GM19395 (cell line): ENCODE data around the gene MPHOSPH8.

Experiments used
- ATAC-seq: cut with Tn5 transposase; IDR thresholded peaks from one replicate; pipeline ENCODE4 v1.9.1; 2021; ENCODE audit warnings: mild to moderate bottlenecking, moderate library complexity; ENCODE audit not compliant: unreplicated experiment

The MPHOSPH8 gene, protein sequence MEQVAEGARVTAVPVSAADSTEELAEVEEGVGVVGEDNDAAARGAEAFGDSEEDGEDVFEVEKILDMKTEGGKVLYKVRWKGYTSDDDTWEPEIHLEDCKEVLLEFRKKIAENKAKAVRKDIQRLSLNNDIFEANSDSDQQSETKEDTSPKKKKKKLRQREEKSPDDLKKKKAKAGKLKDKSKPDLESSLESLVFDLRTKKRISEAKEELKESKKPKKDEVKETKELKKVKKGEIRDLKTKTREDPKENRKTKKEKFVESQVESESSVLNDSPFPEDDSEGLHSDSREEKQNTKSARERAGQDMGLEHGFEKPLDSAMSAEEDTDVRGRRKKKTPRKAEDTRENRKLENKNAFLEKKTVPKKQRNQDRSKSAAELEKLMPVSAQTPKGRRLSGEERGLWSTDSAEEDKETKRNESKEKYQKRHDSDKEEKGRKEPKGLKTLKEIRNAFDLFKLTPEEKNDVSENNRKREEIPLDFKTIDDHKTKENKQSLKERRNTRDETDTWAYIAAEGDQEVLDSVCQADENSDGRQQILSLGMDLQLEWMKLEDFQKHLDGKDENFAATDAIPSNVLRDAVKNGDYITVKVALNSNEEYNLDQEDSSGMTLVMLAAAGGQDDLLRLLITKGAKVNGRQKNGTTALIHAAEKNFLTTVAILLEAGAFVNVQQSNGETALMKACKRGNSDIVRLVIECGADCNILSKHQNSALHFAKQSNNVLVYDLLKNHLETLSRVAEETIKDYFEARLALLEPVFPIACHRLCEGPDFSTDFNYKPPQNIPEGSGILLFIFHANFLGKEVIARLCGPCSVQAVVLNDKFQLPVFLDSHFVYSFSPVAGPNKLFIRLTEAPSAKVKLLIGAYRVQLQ

DNA sequence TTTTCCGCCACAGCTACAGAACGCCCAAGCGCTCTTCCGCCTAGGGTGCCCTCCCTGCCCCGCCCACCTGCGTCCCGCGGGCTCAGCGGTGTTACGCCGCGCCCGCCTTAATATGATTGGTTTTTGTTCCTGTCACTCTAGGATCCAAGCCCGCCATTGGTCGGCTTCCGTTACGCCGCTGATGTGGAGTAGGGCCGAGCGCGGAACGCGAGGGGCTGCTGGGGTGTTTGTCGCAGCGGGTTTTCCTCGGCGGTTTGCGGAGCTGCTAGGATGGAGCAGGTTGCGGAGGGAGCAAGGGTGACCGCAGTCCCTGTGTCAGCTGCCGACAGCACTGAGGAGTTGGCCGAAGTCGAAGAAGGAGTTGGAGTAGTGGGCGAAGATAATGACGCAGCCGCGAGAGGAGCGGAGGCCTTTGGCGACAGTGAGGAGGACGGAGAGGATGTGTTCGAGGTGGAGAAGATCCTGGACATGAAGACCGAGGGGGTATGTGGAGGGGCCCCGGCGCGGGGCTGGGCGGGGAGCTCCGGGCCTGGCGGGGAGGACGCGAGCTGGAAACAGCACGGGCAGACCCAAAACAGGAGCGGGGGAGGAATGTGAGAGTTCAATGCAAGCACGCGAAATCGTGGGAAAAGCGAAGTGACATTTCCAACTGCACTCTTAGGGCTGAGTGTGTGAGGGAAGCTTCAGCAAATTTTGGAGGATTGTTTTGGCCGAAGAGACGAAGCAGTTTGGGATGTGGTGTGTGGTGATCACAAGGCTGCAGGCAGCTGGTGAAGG, at the start of gene MPHOSPH8:
MPHOSPH8 (plus strand) TSS at position 181 of the 777 bp plus-strand sequence; CDS start at position 271, 90 bp downstream.
- ATAC-seq = peak; percentile 97

DNA sequence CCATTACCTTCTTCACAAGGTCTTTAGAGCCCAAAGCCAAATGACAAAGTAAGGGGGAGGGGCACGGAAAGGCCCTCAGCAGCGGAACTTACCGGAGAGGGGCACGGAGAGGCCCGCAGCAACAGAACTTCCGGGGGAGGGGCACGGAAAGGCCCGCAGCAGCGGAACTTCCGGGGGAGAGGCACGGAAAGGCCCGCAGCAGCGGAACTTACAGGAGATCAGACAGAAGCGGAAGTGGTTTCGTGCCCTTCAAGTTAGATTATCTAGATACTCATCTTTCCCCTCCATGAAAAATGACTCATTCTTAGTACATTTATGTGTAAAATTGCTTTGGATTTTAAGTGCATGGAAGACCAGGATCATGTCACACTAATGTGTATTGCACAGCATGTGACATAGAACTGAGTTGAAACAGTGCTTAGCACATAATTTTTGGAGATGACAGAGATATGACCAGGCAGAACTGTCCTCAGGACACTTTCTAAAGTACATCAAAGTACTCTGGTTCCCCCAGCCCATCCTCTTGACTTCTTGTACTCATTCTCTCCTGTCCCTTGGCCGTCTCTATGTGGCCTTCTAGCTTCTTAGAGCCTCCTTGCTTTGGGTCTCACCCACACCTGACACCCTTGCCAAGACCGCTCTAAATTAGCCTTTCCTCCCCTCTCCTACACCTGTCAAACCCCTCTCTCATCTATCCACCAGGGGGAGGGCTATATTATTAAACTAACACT, 46.4 kb upstream of the MPHOSPH8 start:
- ATAC-seq = peak; percentile 85

DNA sequence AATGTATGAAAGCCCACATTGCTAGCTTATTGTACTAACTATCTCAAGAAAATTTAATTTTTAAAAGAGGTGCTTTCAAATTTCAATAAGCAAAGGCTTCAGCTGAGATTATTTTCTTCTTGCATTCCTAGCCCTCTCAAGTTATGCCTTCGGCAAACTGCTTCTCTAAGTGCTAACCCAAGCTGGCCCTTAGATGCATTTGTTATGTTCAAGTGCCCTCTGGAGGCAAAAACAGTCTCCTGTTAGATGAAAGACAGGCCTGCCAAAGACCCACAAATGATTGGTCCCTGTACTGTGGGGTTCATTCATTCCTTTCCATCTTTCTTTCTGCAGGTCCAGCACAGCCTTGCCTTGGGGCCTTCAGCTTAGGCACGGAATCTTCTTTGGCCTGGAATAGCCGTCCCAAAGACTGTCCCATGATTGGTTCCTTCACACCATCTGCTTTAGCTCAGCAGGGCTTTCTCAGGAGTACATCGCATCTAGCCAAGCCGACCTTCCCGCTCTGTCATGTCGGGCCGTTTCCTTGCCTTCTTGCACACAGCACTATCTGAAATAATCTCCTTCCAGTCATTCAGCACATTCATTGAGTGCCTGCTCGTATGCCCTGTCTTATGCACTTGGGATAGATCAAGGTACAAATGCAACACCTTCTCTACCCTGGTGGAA, 45.7 kb upstream of the MPHOSPH8 start:
- ATAC-seq = peak; percentile 75

DNA sequence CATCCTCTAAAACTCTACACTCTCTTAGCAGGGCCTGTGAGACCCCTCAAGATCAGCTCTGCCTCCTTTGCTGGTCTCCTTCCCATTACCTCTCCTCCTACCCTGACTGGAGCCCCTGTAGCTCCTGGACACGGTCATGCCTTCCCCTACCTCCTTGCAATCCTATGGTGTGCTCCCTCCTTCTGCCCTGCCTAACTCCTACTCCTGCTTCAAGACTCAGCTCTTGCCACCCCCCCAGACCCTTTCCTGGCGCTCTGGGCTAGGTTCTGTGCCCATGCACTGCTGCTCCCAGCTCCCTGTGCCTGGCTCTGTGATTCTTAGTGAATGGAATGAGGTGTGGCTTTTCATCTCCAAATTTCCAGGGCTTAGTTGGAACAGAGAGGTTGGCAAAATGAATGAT, 44.1 kb upstream of the MPHOSPH8 start:
- no peak for ATAC-seq

DNA sequence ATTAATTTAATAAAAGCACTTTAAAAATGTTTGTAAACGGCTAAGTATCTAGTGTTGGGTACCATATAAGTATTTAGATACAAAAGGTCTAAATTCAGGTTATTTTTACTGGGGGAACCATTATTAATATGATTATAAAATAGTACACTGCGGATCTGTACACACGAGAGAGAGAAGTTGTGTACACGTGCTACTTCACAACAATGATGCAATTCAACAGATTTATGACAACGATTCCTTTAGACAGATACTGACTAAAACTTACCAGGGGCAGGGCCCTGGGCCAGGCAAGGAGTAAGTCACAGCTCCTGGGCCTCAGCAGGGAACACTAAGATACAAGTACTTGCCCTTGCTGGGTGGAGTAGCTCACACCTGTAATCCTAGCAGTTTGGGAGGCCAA, 43.0 kb upstream of the MPHOSPH8 start:
- ATAC-seq = no peak

DNA sequence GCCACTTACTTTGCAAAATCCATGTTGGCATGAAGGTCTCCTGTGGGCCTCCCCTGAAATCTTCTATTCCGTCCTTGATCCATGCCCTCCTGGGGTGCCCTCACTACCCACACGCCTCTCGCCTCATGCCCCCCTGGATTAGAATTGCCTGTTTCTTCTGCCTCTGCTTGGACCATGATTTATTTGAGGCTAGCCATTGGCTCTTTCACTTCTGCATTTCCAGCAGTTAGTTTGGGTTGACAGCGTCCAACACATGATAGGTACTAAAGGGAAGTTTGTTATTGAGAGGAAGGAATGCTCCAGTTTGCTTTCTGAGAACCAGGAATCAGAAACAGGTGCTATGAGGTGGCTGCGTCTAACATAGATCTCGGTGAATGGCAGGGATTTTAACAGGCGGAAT, 41.6 kb upstream of the MPHOSPH8 start:
- ATAC-seq = no peak

DNA sequence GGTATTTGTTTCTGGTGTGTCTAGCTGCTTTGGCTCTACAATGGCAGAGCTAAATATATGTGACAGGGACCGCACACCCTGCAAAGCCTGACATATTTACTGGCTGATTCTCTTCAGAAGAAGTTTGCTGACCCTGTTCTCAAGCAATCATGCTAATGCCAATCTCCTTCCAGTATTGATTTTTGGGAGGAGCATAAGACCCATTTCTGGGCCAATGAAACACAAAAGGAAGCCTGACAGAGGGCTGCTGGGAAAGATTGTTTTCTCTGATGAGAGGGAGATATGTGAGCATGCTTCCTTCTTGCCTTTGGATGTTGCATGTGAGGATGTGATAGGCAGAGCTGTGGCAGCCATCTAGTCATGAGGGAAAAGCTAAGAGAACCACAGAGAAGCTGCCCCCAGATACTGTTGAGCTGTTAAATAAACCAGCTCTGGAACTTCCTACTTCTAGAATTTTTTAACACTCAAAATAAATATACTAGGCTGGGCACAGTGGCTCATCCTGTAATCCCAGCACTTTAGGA, 40.7 kb upstream of the MPHOSPH8 start:
- no peak for ATAC-seq

DNA sequence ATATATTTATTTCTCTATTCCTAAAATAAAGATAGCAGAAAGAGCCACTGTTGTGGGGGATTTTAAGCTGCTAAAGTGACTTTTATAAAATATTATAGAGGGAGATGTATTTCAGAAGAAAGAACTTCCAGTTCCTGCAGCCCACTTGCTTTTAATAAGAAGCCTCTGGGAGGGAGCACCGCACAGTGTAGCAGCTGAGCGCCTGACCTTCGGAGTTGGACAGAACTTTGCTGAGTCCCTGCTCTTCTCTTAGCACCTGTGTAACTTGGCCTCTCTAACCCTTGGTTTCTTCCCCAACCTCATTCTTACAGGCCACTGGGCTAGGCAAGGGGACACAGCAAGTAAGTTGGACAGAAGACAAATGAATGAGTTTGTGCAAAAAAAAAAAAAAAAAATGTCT, 37.4 kb upstream of the MPHOSPH8 start:
- no peak for ATAC-seq

DNA sequence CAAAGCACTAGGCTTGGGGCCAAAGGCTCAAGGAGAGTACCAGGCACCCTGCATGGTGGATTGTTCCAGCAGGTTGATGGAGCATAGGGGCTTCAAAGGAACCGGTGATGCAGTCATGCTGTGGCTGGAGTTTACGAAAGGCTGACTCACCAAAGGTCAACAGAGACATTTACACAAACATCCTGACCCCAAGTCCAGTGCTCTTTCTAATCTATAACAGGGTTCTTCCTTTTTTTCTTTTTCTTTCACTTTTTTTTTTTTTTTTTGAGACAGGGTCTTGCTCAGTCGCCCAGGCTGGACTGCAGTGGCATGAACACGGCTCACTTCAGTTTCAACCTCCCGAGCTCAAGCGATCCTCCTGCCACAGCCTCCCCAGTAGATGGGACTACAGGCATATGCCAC, 36.5 kb upstream of the MPHOSPH8 start:
- no peak for ATAC-seq

DNA sequence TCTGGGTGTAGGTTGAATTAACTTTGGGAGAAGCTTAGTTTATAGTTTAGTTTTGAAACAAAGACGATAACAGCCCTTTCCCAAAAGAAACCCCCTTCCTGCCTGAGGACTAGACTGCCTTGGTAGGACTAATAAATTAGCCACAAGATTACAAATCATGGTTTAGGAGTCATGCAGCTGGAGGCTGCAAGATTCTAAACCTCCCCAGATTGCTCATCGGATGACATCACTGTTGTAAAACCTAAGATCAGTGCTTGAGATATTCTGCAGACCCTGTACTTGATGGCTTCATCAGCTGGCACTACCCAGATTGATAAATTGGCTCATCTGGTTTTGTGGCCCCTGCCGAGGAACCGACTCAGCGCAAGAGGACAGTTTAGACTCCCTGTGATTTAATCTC, 35.9 kb upstream of the MPHOSPH8 start:
- ATAC-seq = no peak

GRCh38 chr13:19601749-19602725, 31.4 kb upstream of the MPHOSPH8 start:
- peak; percentile 84 for ATAC-seq

DNA sequence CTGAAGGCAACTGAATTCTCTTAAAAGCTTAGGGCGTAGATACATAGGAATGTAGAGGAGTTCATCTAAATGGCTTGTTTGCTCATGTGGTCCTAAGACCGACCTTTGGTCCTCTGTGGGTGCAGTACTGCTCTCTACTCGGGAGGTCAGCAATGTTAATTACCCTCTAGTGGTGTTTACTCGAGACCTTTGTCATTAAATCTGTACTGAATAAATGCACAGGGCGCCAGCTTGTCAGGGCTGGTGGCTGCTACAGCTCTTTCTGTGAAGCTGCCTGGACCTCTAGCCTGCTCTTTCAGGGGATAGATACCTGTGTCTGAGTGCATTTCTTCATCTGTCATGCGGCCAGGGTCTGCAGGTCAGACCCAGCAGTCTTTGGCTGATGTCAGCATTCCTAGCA, 29.2 kb upstream of the MPHOSPH8 start:
- ATAC-seq = no peak

DNA sequence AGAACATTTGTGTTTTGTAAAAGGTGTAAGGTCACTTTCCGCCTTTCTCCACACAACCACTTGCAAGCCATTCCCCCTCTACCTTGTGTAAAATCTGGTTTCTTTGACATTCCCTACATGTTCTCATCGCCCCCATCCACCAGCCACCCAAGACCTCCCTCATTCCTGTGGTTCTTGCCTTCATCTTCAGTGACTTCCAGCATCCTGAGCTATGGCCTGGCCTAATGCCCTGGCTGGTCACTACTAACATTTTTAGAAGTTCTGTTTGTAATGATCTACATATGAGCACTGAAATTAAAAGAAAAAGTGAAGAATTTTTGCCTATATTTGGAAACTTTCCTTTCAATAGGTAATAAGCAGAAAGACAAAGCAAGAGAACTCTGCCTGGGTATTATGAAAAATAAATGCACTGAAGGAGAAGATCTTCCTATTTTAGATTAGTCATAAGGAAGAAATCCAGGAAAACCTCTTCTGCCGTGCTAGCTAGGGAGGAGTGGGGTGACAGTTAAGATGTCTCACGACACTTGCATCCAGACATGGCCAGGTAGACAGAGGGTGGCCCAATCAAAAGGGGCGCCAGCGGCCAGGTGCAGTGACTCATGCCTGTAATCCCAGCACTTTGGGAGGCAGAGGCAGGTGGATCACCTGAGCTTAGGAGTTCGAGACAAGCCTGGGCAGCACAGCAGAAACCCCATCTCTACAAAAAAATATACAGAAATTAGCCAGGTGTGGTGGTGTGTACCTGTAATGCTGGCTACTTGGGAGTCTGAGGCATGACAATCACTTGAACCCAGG, 28.1 kb upstream of the MPHOSPH8 start:
- ATAC-seq = no peak

GRCh38 chr13:19606152-19606551, 27.3 kb upstream of the MPHOSPH8 start:
- no peak for ATAC-seq

DNA sequence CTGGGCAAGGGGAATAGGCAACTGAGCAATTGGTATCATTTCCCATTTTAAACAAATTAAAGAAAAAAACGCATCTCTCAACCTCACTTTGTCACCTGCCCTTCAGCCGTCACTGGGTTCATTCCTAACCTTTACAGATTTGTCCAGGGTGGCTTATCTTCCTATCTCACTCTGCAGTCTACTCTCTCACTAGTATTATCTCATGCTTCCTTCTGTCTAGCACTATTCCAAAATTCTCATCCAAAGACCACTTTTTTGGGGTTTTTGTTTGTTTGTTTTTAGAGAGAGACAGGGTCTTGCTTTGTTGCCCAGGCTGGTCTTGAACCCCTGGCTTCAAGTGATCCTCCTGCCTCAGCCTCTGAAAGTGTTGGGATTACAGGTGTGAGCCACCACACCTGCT, 26.7 kb upstream of the MPHOSPH8 start:
- ATAC-seq = no peak

GRCh38 chr13:19607523-19608078, 25.9 kb upstream of the MPHOSPH8 start:
- ATAC-seq = no peak

DNA sequence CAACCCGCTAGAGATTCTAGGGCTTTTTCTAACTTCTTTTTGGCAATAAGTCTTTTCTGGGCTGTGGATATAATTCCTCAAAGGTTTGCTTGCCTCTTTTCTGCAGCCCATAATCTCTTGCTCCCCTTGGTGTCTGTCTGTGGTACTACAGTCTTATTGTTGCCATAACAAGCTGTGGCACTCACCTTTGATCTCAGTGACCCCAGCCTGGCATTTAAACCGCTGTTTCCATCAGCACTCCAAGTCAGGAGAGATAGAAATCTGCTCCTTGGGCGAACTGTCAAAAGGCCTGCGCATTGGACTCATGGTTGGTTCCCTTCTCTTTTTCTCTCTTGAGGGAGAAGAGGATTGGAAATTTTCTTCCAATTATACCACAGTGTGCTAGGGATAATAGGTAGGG, 14.5 kb upstream of the MPHOSPH8 start:
- no peak for ATAC-seq

GRCh38 chr13:19622193-19622592, 11.3 kb upstream of the MPHOSPH8 start:
- ATAC-seq = no peak
